Left lung (tissue), 10 donors: ENCODE results near the gene TPCN2. TPM values are rescaled to one million over a fixed set of nuclear protein-coding genes. Genes with fewer than 3 reads are reported as not detected.

ENCODE experiments used
- ATAC-seq: fragments of 200-7000 bp; cut with Tn5 transposase; one replicate; pipeline ENCODE4 v1.9.1; 2020; ENCODE audit warnings: moderate library complexity
- DNase-seq, 4 donors: peaks; one replicate each; pipeline ENCODE4 v3.0.0-alpha.2; 2013 to 2020
- H3K27ac ChIP-seq, 2 donors: fragments of 200-600 bp; sonication (generic) in 1 of 2; one replicate each; pipeline versions ENCODE4 v1.5.0 to v1.8.0; 2020 to 2021
- H3K27me3 ChIP-seq, 2 donors: fragments of 200-600 bp; sonication (generic) in 1 of 2; one replicate each; pipeline versions ENCODE4 v1.5.0 to v1.8.0; 2020 to 2021
- H3K36me3 ChIP-seq, 2 donors: fragments of 200-600 bp; sonication (generic) in 1 of 2; one replicate each; pipeline versions ENCODE4 v1.5.0 to v1.8.0; 2020 to 2021
- H3K4me1 ChIP-seq, 2 donors: fragments of 200-600 bp; one replicate each; pipeline ENCODE4 v1.8.0; 2021
- H3K4me3 ChIP-seq, 2 donors: fragments of 200-600 bp; sonication (generic) in 1 of 2; one replicate each; pipeline versions ENCODE4 v1.5.0 to v1.8.0; 2020 to 2021; ENCODE audit warnings: mild to moderate bottlenecking in 1 of 2
- H3K9me3 ChIP-seq, 2 donors: fragments of 200-600 bp; sonication (generic) in 1 of 2; one replicate each; pipeline versions ENCODE4 v1.5.0 to v1.8.0; 2020 to 2021
- CTCF ChIP-seq, 2 donors: fragments of 200-600 bp; sonication (generic) in 1 of 2; IDR thresholded peaks; one replicate each; pipeline versions ENCODE4 v1.5.0 to v1.8.0; 2021; ENCODE audit warnings: antibody characterized with exemption in 2 of 2
- intact Hi-C, 2 donors: fragments of 100-400 bp; cut with DNase I; formaldehyde crosslinking; loops; one replicate each; pipeline versions ENCODE4 v1.11.2 to v1.14.2; 2022
- polyA plus RNA-seq, 6 donors: library from polyadenylated mRNA; unstranded; fragments of 120-200 nt; gene quantifications; one replicate each; pipeline ENCODE4 v1.2.1, GENCODE V29; 2013; ENCODE audit not compliant: insufficient read length in 6 of 6
- total RNA-seq, 2 donors: library from RNA; stranded (reverse); fragmentation: NEBNext Ultra II Directional; extraction: Animal tissue kit (Norgen Biotek cat#: 25700); gene quantifications; one replicate each; pipeline ENCODE4 v1.2.1, GENCODE V29; 2021
- donor health status: DM: no; HTN: yes; CAD: no.
- donor health status: DM: no; HTN: no; CAD: no.

Gene TPCN2
- total and polyA plus RNA-seq, 8 donors, result 12.1 to 22.0 (median 14.9) TPM

DNA sequence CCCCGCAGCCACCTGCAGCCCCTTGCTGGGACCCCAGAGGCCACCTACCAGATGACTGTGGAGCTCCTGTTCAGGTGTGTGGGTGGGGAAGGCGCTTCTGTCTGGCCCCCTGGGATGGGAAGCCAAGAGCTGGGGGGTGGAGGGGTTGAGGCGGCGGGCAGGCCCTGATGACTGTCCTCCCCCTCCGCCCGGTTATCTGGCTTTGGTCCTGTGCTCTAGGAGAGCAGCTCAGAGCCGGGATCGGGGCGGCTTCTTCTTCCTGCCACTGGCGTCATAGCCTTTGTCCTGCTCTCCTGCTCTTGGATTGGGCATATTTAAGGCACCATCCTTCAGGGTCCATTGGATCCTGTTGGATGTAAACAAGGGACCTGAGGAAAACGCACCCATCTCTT, 38.4 kb downstream of the TPCN2 start:
- intact Hi-C loops, result loop anchor here in 1 of 2 donors (10.0 kb wide), 1 partner anchor 152 kb away; no protein-coding TSS in a partner anchor
- peak overlapping the region in 1 of 2 donors; percentile 10 for H3K27ac ChIP-seq
- peaks cover 0 to 93% of the 10 kb centered on the region in 2 donors for H3K36me3 ChIP-seq

GRCh38 chr11:69087811-69088210, 39.1 kb downstream of the TPCN2 start:
- Histone ChIP-seq H3K9me3 (no peaks in the 10 kb centered on the region), H3K36me3 (peaks cover 0 to 94% of the 10 kb centered on the region in 2 donors), H3K4me3 (no peak overlapping the region), H3K4me1 (no peaks in the 10 kb centered on the region), H3K27ac (no peak overlapping the region), H3K27me3 (no peaks in the 10 kb centered on the region)
- DNase-seq (peak in 1 of 4 donors; percentile 56), ATAC-seq (no peak)
- TF ChIP-seq CTCF (IDR thresholded peaks at IDR 0.05), result no peak
- intact Hi-C loops, result loop anchor here in 1 of 2 donors (10.0 kb wide), 1 partner anchor 153 kb away; no protein-coding TSS in a partner anchor

More for the DNA sequence above, 38.4 kb downstream of the TPCN2 start:
- no peaks in the 10 kb centered on the region for H3K4me1 ChIP-seq
- ATAC-seq (no peak), DNase-seq (peak in 1 of 4 donors; percentile 63)
- H3K4me3 ChIP-seq, result no peak overlapping the region
- TF ChIP-seq CTCF (IDR thresholded peaks at IDR 0.05), result no peak
- no peaks in the 10 kb centered on the region for H3K27me3 ChIP-seq
- H3K9me3 ChIP-seq, result no peaks in the 10 kb centered on the region

- DNase-seq, result peak in 3 of 4 donors; percentile 49 to 76 (median 57)
- peak; percentile 85 for ATAC-seq
- no peak overlapping the region for H3K27ac ChIP-seq
- intact Hi-C loops, result loop anchor here in 1 of 2 donors (10.0 kb wide), 1 partner anchor 154 kb away; no protein-coding TSS in a partner anchor
- H3K4me3 ChIP-seq, result no peak overlapping the region
- H3K27me3 ChIP-seq, result no peaks in the 10 kb centered on the region
- no peaks in the 10 kb centered on the region for H3K9me3 ChIP-seq
- peaks cover 0 to 88% of the 10 kb centered on the region in 2 donors for H3K36me3 ChIP-seq
- peak; percentile 43 to 51 for TF ChIP-seq CTCF (IDR thresholded peaks at IDR 0.05)
- H3K4me1 ChIP-seq, result no peaks in the 10 kb centered on the region
These were observed 40.0 kb downstream of the TPCN2 start for GRCh38 chr11:69088676-69089146.

DNA sequence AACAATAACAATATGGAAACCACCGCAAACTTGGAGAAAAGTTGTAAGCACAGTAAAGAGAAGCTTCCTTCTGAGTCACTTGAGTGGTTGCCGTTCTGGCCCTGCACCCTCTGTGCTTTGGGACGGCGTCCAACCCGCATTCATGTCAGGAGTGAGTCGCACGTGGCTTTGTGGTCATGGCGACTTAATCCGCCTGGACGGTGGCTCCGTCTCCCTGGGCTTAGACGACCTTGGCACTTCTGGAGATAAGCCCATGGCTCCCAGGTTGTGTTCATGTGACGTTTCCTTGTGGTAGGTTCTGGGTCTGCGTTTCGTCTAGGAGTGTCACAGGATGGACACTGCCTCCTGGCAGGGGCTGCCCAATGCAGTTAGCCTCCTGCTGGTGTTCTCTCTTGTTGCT, 40.5 kb downstream of the TPCN2 start:
- H3K27me3 ChIP-seq, result no peaks in the 10 kb centered on the region
- no peaks in the 10 kb centered on the region for H3K9me3 ChIP-seq
- ATAC-seq, result no peak
- H3K27ac ChIP-seq, result no peak overlapping the region
- intact Hi-C loops, result loop anchor here in 1 of 2 donors (10.0 kb wide), 1 partner anchor 154 kb away; no protein-coding TSS in a partner anchor
- H3K4me1 ChIP-seq, result no peaks in the 10 kb centered on the region
- H3K4me3 ChIP-seq, result no peak overlapping the region
- no peak for TF ChIP-seq CTCF (IDR thresholded peaks at IDR 0.05)
- peaks cover 0 to 82% of the 10 kb centered on the region in 2 donors for H3K36me3 ChIP-seq
- peak in 1 of 4 donors; percentile 69 for DNase-seq

DNA sequence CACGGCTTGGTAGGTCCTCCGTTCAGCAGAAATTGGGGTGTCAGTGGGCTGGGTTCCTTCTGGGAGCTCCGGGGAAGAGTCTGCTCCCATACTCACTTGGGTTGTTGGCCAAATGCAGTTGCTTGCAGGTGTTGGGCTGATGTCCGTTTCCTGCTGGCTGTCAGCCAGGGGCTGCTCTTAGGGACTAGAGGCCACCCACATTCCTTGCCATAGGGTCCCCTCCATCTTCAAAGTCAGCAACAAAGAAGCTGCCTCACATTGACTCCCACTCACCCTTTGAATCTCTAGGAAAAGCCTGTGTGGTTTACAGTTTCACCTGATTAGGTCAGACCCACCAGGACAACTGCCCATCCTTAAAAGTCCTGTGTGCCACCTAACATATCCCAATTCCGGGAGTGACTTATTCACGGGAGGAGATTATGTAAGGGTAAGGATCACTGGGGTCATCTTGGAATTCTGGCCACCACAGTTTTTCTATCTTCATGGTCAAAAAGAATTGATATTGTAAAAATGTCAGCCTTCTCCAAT, 43.0 kb downstream of the TPCN2 start:
- H3K4me1 ChIP-seq, result no peaks in the 10 kb centered on the region
- H3K36me3 ChIP-seq, result peaks cover 0 to 59% of the 10 kb centered on the region in 2 donors
- TF ChIP-seq CTCF (IDR thresholded peaks at IDR 0.05), result no peak
- no peak overlapping the region for H3K4me3 ChIP-seq
- DNase-seq (peak in 1 of 4 donors; percentile 11), ATAC-seq (no peak)
- H3K27me3 ChIP-seq, result no peaks in the 10 kb centered on the region
- H3K9me3 ChIP-seq, result no peaks in the 10 kb centered on the region
- no peak overlapping the region for H3K27ac ChIP-seq
- intact Hi-C loops, result no loop called here
